ENCODE measurements around the gene DTX1. TPM values are rescaled to one million over a fixed set of nuclear protein-coding genes. Genes with fewer than 3 reads are reported as not detected.

Gene DTX1
- total and polyA plus RNA-seq, 2 donors (not counting 3 experiments of a cell fraction or from before 2014, with no cell fraction given) = 0.06 to 0.22 TPM

- dilution Hi-C loops (cut with MboI; ENCODE audit: extremely low pct_ligation_motif_present, low sequenced_read_pairs) = no loop called here
- Histone ChIP-seq H4K20me1 (replicated peaks; ENCODE audit: control insufficient read depth, extremely low read depth, insufficient read depth, low read length) (no peaks in the 10 kb centered on the region), H3K4me3 (replicated peaks in 1 of 3; ENCODE audit: insufficient read depth in 1 of 3, low read depth in 1 of 3, low read length in 3 of 3) (no peak overlapping the region), H3K27ac (ENCODE audit: insufficient read depth, low read depth, low read length) (no peak overlapping the region), H3K36me3 (ENCODE audit: control insufficient read depth in 2 of 2, extremely low read depth in 1 of 2, insufficient read depth in 2 of 2, low read length in 2 of 2) (no peaks in the 10 kb centered on the region), H3K27me3 (ENCODE audit: control insufficient read depth in 2 of 2, insufficient read depth in 2 of 2, low read length in 2 of 2) (peaks cover 26 to 31% of the 10 kb centered on the region in 2 experiments), H3K4me1 (ENCODE audit: control insufficient read depth, extremely low read depth, insufficient read depth, low read length) (no peaks in the 10 kb centered on the region), H3K9ac (replicated peaks; ENCODE audit: extremely low read depth, insufficient read depth, low read length) (no peak overlapping the region), H3K9me1 (replicated peaks; ENCODE audit: control insufficient read depth, extremely low read depth, insufficient read depth, low read length) (no peaks in the 10 kb centered on the region), H3K4me2 (ENCODE audit: insufficient read depth, low read length) (no peak overlapping the region), H3K9me3 (replicated peaks; ENCODE audit: control insufficient read depth, insufficient read depth, low read length) (no peaks in the 10 kb centered on the region), H2AFZ (ENCODE audit: low read depth, low read length) (no peak overlapping the region), H3K79me2 (ENCODE audit: control insufficient read depth, insufficient read depth, low read length) (no peaks in the 10 kb centered on the region)
- POLR2A ChIA-PET = no interaction called here
- intact Hi-C loops (cut with micrococcal nuclease) = no loop called here
- CTCF ChIA-PET = interaction anchor here (1.0 kb wide), 1 partner anchor 63 kb away, joined by 3 read pairs; no protein-coding TSS in a partner anchor
- no TSS peak for BruUV-seq (replicated peaks)
- DNase-seq (ENCODE audit: low read depth, low spot score) = no peak
- no peak for FAIRE-seq
- TF ChIP-seq JUN (IDR thresholded peaks at IDR 0.05; ENCODE audit: borderline replicate concordance, insufficient read depth, insufficient read length, low read depth) (no peak), CTCF (IDR thresholded peaks at IDR 0.05; ENCODE audit: extremely low read depth in 1 of 2, insufficient read depth in 1 of 2, low read depth in 1 of 2, low read length in 2 of 2) (no peak), GATA2 (IDR thresholded peaks at IDR 0.05; ENCODE audit: insufficient read depth, insufficient read length, low read depth, low read length) (no peak), POLR2AphosphoS5 (IDR thresholded peaks at IDR 0.05; ENCODE audit: insufficient read depth, low read depth, low read length) (no peak), EZH2 (IDR thresholded peaks at IDR 0.05; ENCODE audit: borderline replicate concordance, low read depth, low read length, severe bottlenecking) (no peak), FOS (IDR thresholded peaks at IDR 0.05; ENCODE audit: borderline replicate concordance, insufficient read depth, low read length) (no peak), MYC (IDR thresholded peaks at IDR 0.05; ENCODE audit: low read depth, low read length) (no peak), POLR2A (IDR thresholded peaks at IDR 0.05; ENCODE audit: low read depth, low read length) (no peak)
- TF ChIP-seq, protein P1, sequence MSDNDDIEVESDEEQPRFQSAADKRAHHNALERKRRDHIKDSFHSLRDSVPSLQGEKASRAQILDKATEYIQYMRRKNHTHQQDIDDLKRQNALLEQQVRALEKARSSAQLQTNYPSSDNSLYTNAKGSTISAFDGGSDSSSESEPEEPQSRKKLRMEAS (IDR thresholded peaks at IDR 0.05; ENCODE audit: insufficient read depth, insufficient read length) = no peak
These were observed 743 bp upstream of the DTX1 start for GRCh38 chr12:113055594-113056380.
